ENCODE measurements around the gene OPN4.

The OPN4 gene

GRCh38 chr10:86661161-86662025, 7.0 kb downstream of the OPN4 start:
- FAIRE-seq (no peak), DNase-seq (ENCODE audit: extremely low spot score, insufficient read length, low read depth) (no peak)

GRCh38 chr10:86662186-86663045, 8.1 kb downstream of the OPN4 start:
- FAIRE-seq (no peak), DNase-seq (ENCODE audit: extremely low spot score, insufficient read length, low read depth) (no peak)

- DNase-seq (ENCODE audit: extremely low spot score, insufficient read length, low read depth) (no peak), FAIRE-seq (no peak)
Measured at GRCh38 chr10:86663046-86663345, 8.6 kb downstream of the OPN4 start.

- FAIRE-seq (no peak), DNase-seq (ENCODE audit: extremely low spot score, insufficient read length, low read depth) (no peak)
Measured at GRCh38 chr10:86663576-86664339, 9.4 kb downstream of the OPN4 start.

- FAIRE-seq: no peak
- DNase-seq (ENCODE audit: extremely low spot score, insufficient read length, low read depth): no peak
Measured at GRCh38 chr10:86664341-86665217, 10.2 kb downstream of the OPN4 start.

GRCh38 chr10:86665218-86665607, 10.9 kb downstream of the OPN4 start:
- DNase-seq (ENCODE audit: extremely low spot score, insufficient read length, low read depth) (no peak), FAIRE-seq (no peak)

- DNase-seq (ENCODE audit: extremely low spot score, insufficient read length, low read depth) (no peak), FAIRE-seq (no peak)
Measured at GRCh38 chr10:86665868-86666267, 11.5 kb downstream of the OPN4 start.

- FAIRE-seq (no peak), DNase-seq (ENCODE audit: extremely low spot score, insufficient read length, low read depth) (no peak)
Measured at GRCh38 chr10:86666538-86666937, 12.2 kb downstream of the OPN4 start.

- no peak for DNase-seq (ENCODE audit: extremely low spot score, insufficient read length, low read depth)
- FAIRE-seq: no peak
Measured at GRCh38 chr10:86667421-86668181, 13.3 kb downstream of the OPN4 start.

GRCh38 chr10:86668297-86669165, 14.2 kb downstream of the OPN4 start, which contains the start of gene LDB3:
Gene LDB3, plus strand, starts transcription at chr10:86668511. Its CDS starts 181 bp downstream, at chr10:86668692.
- DNase-seq (ENCODE audit: extremely low spot score, insufficient read length, low read depth) (peak; percentile 48), FAIRE-seq (peak; percentile 79)

GRCh38 chr10:86670290-86670811, 16.0 kb downstream of the OPN4 start:
- DNase-seq (ENCODE audit: extremely low spot score, insufficient read length, low read depth) (no peak), FAIRE-seq (no peak)

- no peak for FAIRE-seq
- no peak for DNase-seq (ENCODE audit: extremely low spot score, insufficient read length, low read depth)
Measured at GRCh38 chr10:86670876-86671275, 16.5 kb downstream of the OPN4 start.

- FAIRE-seq: no peak
- no peak for DNase-seq (ENCODE audit: extremely low spot score, insufficient read length, low read depth)
Measured at GRCh38 chr10:86671419-86671818, 17.1 kb downstream of the OPN4 start.

- FAIRE-seq (no peak), DNase-seq (ENCODE audit: extremely low spot score, insufficient read length, low read depth) (no peak)
Measured at GRCh38 chr10:86671985-86672710, 17.8 kb downstream of the OPN4 start.

- no peak for FAIRE-seq
Measured at GRCh38 chr10:86673216-86673826, 19.0 kb downstream of the OPN4 start.

GRCh38 chr10:86673827-86674581, 19.7 kb downstream of the OPN4 start:
- FAIRE-seq (no peak), DNase-seq (ENCODE audit: extremely low spot score, insufficient read length, low read depth) (no peak)

More at GRCh38 chr10:86673216-86673826, 19.0 kb downstream of the OPN4 start:
- DNase-seq (ENCODE audit: extremely low spot score, insufficient read length, low read depth): no peak

Data from GM18507 (cell line).